Measurements from ENCODE around the gene CACNA1S.

DNA sequence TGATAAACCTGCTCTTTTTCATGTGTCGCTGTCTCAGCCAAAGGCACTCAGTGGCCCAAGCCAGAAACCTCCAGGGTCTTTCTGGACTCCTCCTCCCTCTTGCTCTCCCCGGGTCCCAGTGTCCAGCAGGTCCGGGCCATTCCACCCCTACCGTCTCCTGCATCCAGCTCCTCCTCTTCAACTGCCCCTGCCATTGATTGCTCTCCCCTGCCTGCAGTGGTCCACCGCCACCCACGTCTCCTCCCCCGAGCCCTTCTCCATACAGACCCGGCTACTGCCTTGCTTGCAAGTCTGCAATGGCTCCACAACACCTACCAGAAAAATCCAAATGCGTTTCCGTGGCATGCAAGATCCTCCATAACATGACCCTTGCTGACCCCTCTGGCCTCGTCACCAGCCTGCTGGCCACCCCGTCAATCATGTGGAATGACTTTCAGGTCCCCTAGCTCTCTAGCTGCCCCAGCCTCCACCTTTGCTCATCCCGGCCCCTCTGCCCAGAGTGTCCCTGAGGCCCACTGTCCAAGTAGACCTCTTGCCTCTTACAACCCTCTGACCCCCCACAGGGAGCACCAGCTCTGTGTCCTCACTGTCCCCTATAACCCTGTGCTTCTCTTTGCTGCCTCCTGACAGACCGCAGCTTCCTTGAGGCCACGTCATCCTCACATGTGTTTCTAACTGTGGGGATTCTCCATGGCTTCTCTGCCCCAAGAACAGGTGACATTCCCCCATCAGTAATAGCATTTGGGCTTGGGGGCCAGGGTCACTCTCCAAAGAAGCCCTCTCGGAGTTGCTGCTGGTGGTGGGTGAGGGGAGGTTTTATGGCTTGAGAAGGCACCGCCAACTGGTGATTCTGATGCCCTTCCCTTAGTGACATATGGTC is 15.0 kb downstream of the CACNA1S start:
- TF ChIP-seq, protein P1, sequence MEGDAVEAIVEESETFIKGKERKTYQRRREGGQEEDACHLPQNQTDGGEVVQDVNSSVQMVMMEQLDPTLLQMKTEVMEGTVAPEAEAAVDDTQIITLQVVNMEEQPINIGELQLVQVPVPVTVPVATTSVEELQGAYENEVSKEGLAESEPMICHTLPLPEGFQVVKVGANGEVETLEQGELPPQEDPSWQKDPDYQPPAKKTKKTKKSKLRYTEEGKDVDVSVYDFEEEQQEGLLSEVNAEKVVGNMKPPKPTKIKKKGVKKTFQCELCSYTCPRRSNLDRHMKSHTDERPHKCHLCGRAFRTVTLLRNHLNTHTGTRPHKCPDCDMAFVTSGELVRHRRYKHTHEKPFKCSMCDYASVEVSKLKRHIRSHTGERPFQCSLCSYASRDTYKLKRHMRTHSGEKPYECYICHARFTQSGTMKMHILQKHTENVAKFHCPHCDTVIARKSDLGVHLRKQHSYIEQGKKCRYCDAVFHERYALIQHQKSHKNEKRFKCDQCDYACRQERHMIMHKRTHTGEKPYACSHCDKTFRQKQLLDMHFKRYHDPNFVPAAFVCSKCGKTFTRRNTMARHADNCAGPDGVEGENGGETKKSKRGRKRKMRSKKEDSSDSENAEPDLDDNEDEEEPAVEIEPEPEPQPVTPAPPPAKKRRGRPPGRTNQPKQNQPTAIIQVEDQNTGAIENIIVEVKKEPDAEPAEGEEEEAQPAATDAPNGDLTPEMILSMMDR (IDR thresholded peaks at IDR 0.05; ENCODE audit: low read depth, low read length), result no peak
- TF ChIP-seq EZH2phosphoT487 (IDR thresholded peaks at IDR 0.05; ENCODE audit: low read depth), result no peak
